H1 (cell line): Measurements from ENCODE around the gene HES1. TPM values are rescaled to one million over a fixed set of nuclear protein-coding genes. Genes with fewer than 3 reads are reported as not detected.

ENCODE experiments used
- CTCF ChIA-PET: fragments of 300-600 bp; sonication (Branson Sonifier 250); formaldehyde crosslinking; loops from one replicate; lab custom pipeline; 2021; ENCODE audit not compliant: partially characterized antibody; lab: Charles Lee
- POLR2A ChIA-PET: fragments of 300-600 bp; sonication (Branson Sonifier 250); formaldehyde crosslinking; loops from one replicate; lab custom pipeline; 2021; ENCODE audit warnings: inconsistent platforms; ENCODE audit not compliant: partially characterized antibody; lab: Charles Lee
- DNase-seq, 2 experiments: peaks; one replicate each; pipeline versions ENCODE4 v3.0.0 to v3.0.0-alpha.2; 2010 to 2022; ENCODE audit warnings: low spot score in 2 of 2, low read depth in 1 of 2, mixed read lengths in 1 of 2
- FAIRE-seq: peaks from 2 replicates; lab custom pipeline; 2011; peaks lifted over from hg19 to GRCh38; lab: Jason Lieb, UNC
- H2AFZ ChIP-seq: 2 replicates; pipeline ENCODE4 v1.8.1; 2012; ENCODE audit warnings: low read length, inconsistent platforms
- H2AK5ac ChIP-seq: 2 replicates; pipeline ENCODE4 v1.6.1; 2013; ENCODE audit warnings: low read depth, low read length
- H2BK120ac ChIP-seq: replicated peaks from 2 replicates; pipeline ENCODE3; 2013; ENCODE audit warnings: low read depth, low read length, inconsistent platforms
- H2BK12ac ChIP-seq: 2 replicates; pipeline ENCODE4 v1.6.1; 2013; ENCODE audit warnings: low read depth, low read length
- H2BK15ac ChIP-seq: 2 replicates; pipeline ENCODE4 v1.6.1; 2013; ENCODE audit warnings: low read length
- H2BK20ac ChIP-seq: 2 replicates; pipeline ENCODE4 v1.6.1; 2013; ENCODE audit warnings: low read length
- H2BK5ac ChIP-seq: 2 replicates; pipeline ENCODE4 v1.6.1; 2013; ENCODE audit warnings: low read depth, low read length
- H3K14ac ChIP-seq: 2 replicates; pipeline ENCODE4 v1.6.1; 2013; ENCODE audit warnings: inconsistent platforms; ENCODE audit not compliant: insufficient read length
- H3K18ac ChIP-seq: 2 replicates; pipeline ENCODE4 v1.6.1; 2013; ENCODE audit warnings: low read length; ENCODE audit errors: extremely low read depth
- H3K23ac ChIP-seq: 2 replicates; pipeline ENCODE4 v1.6.1; 2013; ENCODE audit warnings: inconsistent platforms; ENCODE audit not compliant: insufficient read length
- H3K23me2 ChIP-seq: 2 replicates; pipeline ENCODE4 v1.6.1; 2013; ENCODE audit warnings: low read depth, low read length
- H3K27ac ChIP-seq: 2 replicates; pipeline ENCODE4 v1.6.1; 2011; ENCODE audit warnings: low read depth, low read length, inconsistent platforms
- H3K27me3 ChIP-seq, 4 experiments: replicated peaks in 1 of 4; 1 replicate in 1 of 4; 2 replicates in 3 of 4; pipeline versions ENCODE4 v1.6.1 to v1.8.1; 2011 to 2013; ENCODE audit warnings: low read length in 3 of 4, mild to moderate bottlenecking in 3 of 4, inconsistent platforms in 2 of 4, mixed read lengths in 2 of 4, moderate library complexity in 1 of 4; ENCODE audit not compliant: control insufficient read depth in 3 of 4, insufficient read depth in 3 of 4; ENCODE audit errors: extremely low read depth in 1 of 4
- H3K36me3 ChIP-seq, 4 experiments: 2 replicates each; pipeline versions ENCODE4 v1.6.1 to v1.8.1; 2011 to 2013; ENCODE audit warnings: mild to moderate bottlenecking in 4 of 4, low read length in 3 of 4, moderate library complexity in 2 of 4, control low read depth in 1 of 4, inconsistent platforms in 1 of 4; ENCODE audit not compliant: insufficient read depth in 4 of 4, control insufficient read depth in 2 of 4
- H3K4ac ChIP-seq: replicated peaks from 2 replicates; pipeline ENCODE3; 2013; ENCODE audit warnings: low read length, low read depth, mixed read lengths, inconsistent platforms; ENCODE audit not compliant: insufficient read length
- H3K4me1 ChIP-seq, 4 experiments: replicated peaks in 1 of 4; 1 replicate in 1 of 4; 2 replicates in 3 of 4; pipeline versions ENCODE4 v1.6.1 to v1.8.1; 2011 to 2013; ENCODE audit warnings: low read length in 3 of 4, inconsistent platforms in 2 of 4, mixed read lengths in 1 of 4; ENCODE audit not compliant: insufficient read depth in 4 of 4, control insufficient read depth in 3 of 4
- H3K4me2 ChIP-seq, 2 experiments: 2 replicates each; pipeline versions ENCODE4 v1.6.1 to v1.8.1; 2011 to 2013; ENCODE audit warnings: low read depth in 2 of 2, low read length in 2 of 2, control low read depth in 1 of 2, inconsistent platforms in 1 of 2, mild to moderate bottlenecking in 1 of 2; ENCODE audit not compliant: insufficient read depth in 1 of 2
- H3K4me3 ChIP-seq, 4 experiments: fragments of 200-600, 300-600 bp in 1 of 4; sonication (generic), shearing (Covaris generic), sonication (Bioruptor Twin) in 1 of 4; 2 replicates each; pipeline versions ENCODE4 v1.5.1 to v1.8.1; 2011 to 2016; ENCODE audit warnings: low read length in 4 of 4, low read depth in 3 of 4, control low read depth in 2 of 4, inconsistent platforms in 2 of 4, mild to moderate bottlenecking in 2 of 4, mixed read lengths in 1 of 4, moderate library complexity in 1 of 4; ENCODE audit not compliant: insufficient read depth in 2 of 4; ENCODE audit errors: extremely low read depth in 1 of 4
- H3K56ac ChIP-seq: replicated peaks from 2 replicates; pipeline ENCODE3; 2013; ENCODE audit warnings: low read depth, mild to moderate bottlenecking, mixed read lengths, low read length, inconsistent platforms; ENCODE audit not compliant: insufficient read length
- H3K79me1 ChIP-seq: 2 replicates; pipeline ENCODE4 v1.6.1; 2013; ENCODE audit warnings: low read depth, low read length, control low read depth
- H3K79me2 ChIP-seq, 2 experiments: 2 replicates each; pipeline versions ENCODE4 v1.6.1 to v1.8.1; 2012 to 2013; ENCODE audit warnings: low read length in 2 of 2, mild to moderate bottlenecking in 2 of 2, inconsistent platforms in 1 of 2; ENCODE audit not compliant: insufficient read depth in 2 of 2, control insufficient read depth in 1 of 2
- H3K9ac ChIP-seq, 4 experiments: replicated peaks in 1 of 4; 1 replicate in 1 of 4; 2 replicates in 3 of 4; pipeline versions ENCODE4 v1.6.1 to v1.8.1; 2011 to 2013; ENCODE audit warnings: low read depth in 3 of 4, low read length in 3 of 4, control low read depth in 2 of 4, mild to moderate bottlenecking in 2 of 4, moderate library complexity in 2 of 4, inconsistent platforms in 1 of 4; ENCODE audit errors: extremely low read depth in 1 of 4
- H3K9me3 ChIP-seq, 2 experiments: 2 replicates each; pipeline versions ENCODE4 v1.6.1 to v1.8.1; 2012 to 2013; ENCODE audit warnings: mild to moderate bottlenecking in 2 of 2, moderate library complexity in 2 of 2, control low read depth in 1 of 2, inconsistent platforms in 1 of 2, low read depth in 1 of 2, low read length in 1 of 2, mixed read lengths in 1 of 2; ENCODE audit not compliant: insufficient read depth in 2 of 2
- H4K20me1 ChIP-seq, 2 experiments: replicated peaks in 1 of 2; 2 replicates each; pipeline versions ENCODE3 to v1.8.1; 2011 to 2013; ENCODE audit warnings: inconsistent platforms in 2 of 2, low read length in 2 of 2, mild to moderate bottlenecking in 1 of 2; ENCODE audit not compliant: insufficient read depth in 2 of 2, control insufficient read depth in 1 of 2
- H4K5ac ChIP-seq: 2 replicates; pipeline ENCODE4 v1.6.1; 2013; ENCODE audit warnings: low read length, low read depth, mixed read lengths, inconsistent platforms; ENCODE audit not compliant: insufficient read length
- H4K8ac ChIP-seq: 2 replicates; pipeline ENCODE4 v1.8.0; 2013; ENCODE audit warnings: mild to moderate bottlenecking, moderate library complexity, low read length, inconsistent platforms; ENCODE audit not compliant: insufficient read depth; ENCODE audit errors: extremely low read depth
- H4K91ac ChIP-seq: replicated peaks from 2 replicates; pipeline ENCODE3; 2013; ENCODE audit warnings: low read length, mixed read lengths, inconsistent platforms; ENCODE audit not compliant: insufficient read length
- JUND ChIP-seq: IDR thresholded peaks from 2 replicates; pipeline ENCODE4 v1.6.1; 2011; ENCODE audit warnings: mild to moderate bottlenecking, improper control_type of control experiment, low read length
- WGBS, 2 experiments: shearing (Covaris generic) in 1 of 2; methylation state at CpG; one replicate each; pipeline versions ENCODE4 v1.1.6 to v1.1.7; 2013 to 2015; ENCODE audit warnings: low lambda C conversion rate in 2 of 2, mixed read lengths in 2 of 2, inconsistent platforms in 1 of 2, low coverage in 1 of 2, missing lambda C conversion rate in 1 of 2; ENCODE audit not compliant: insufficient replicate concordance in 2 of 2, insufficient coverage in 1 of 2, insufficient read length in 1 of 2; ENCODE audit errors: extremely low coverage in 1 of 2, missing lambda C conversion rate in 1 of 2; 5-methylcytosine and 5-hydroxymethylcytosine counted together
- polyA plus RNA-seq, 7 experiments: library from polyadenylated mRNA; depleted of rRNA in 3 of 7; stranded (reverse) in 5 of 7; unstranded in 2 of 7; fragments of >200 nt in 5 of 7; fragments of 200-250 nt in 2 of 7; gene quantifications; 1 replicate in 5 of 7; 2 replicates in 1 of 7; 4 replicates in 1 of 7; pipeline versions ENCODE4 v1.2.1 to v1.2.3, GENCODE V29; 2011 to 2013; ENCODE audit warnings: missing spikeins in 2 of 7, mixed read lengths in 2 of 7
- total RNA-seq: library from RNA; stranded (reverse); fragmentation: NEBNext Ultra II Directional; extraction: Animal tissue kit (Norgen Biotek cat#: 25700); gene quantifications from 2 replicates; pipeline ENCODE4 v1.2.1, GENCODE V29; 2021

Gene HES1
- total and polyA plus RNA-seq, 2 of the 8 experiments (the other 6 are each of a cell fraction or from before 2014, with no cell fraction given), result 7.9 to 12.9 TPM

- no peak overlapping the region for H3K56ac ChIP-seq
- 82% methylated on average over 15 of the region's 15 CpGs; no CpG with 5 or more reads in 1 of the 2 experiments for WGBS, 2 experiments
- ChIA-PET POLR2A (interaction anchor here (0.6 to 1.2 kb wide), 2 partner anchors 70 to 148 kb away, joined by 3 read pairs; no protein-coding TSS in a partner anchor), CTCF (interaction anchor here (0.6 to 5.0 kb wide), 15 partner anchors 8 to 409 kb away, joined by 3 to 24 read pairs (median 3); no protein-coding TSS in a partner anchor)
- no peak overlapping the region for H4K5ac ChIP-seq
- no peaks in the 10 kb centered on the region for H3K36me3 ChIP-seq
- H3K9me3 ChIP-seq, result no peaks in the 10 kb centered on the region
- peak overlapping the region; percentile 56; the same call in 1 of the 2 replicates for H3K18ac ChIP-seq
- H2BK120ac ChIP-seq, result no peak overlapping the region
- H3K4ac ChIP-seq, result peak overlapping the region; percentile 23
- no peak overlapping the region for H3K4me2 ChIP-seq
- no peaks in the 10 kb centered on the region for H3K79me2 ChIP-seq
- no peak overlapping the region for H3K23ac ChIP-seq
- peak overlapping the region; percentile 67; the same call in 1 of the 2 replicates for H2AFZ ChIP-seq
- H4K91ac ChIP-seq, result peak overlapping the region; percentile 81
- H2BK12ac ChIP-seq, result peak overlapping the region; percentile 88; the same call in 1 of the 2 replicates
- H3K9ac ChIP-seq, result no peak overlapping the region; a peak in 1 of 7 replicates
- no peak overlapping the region for H3K27ac ChIP-seq
- H2BK20ac ChIP-seq, result peak overlapping the region; percentile 82
- H3K14ac ChIP-seq, result no peak overlapping the region
- no peak for TF ChIP-seq JUND
- H3K27me3 ChIP-seq, result no peaks in the 10 kb centered on the region; a peak in 1 of 7 replicates
- H4K20me1 ChIP-seq, result no peaks in the 10 kb centered on the region
- no peak overlapping the region for H2AK5ac ChIP-seq
- 0 out of 2 replicates have a peak overlapping the region, but pooled peaks have one; percentile 71 for H2BK5ac ChIP-seq
- peaks cover 0 to 6% (median 2%) of the 10 kb centered on the region in 4 experiments; a peak in 5 of 7 replicates for H3K4me1 ChIP-seq
- no peaks in the 10 kb centered on the region for H3K79me1 ChIP-seq
- FAIRE-seq (no peak), DNase-seq (no peak)
- peak overlapping the region; percentile 66; the same call in 1 of the 2 replicates for H2BK15ac ChIP-seq
- no peaks in the 10 kb centered on the region; the same call in 1 of the 2 replicates for H3K23me2 ChIP-seq
- no peak overlapping the region for H3K4me3 ChIP-seq
- peak overlapping the region; percentile 68; the same call in 1 of the 2 replicates for H4K8ac ChIP-seq
These were observed 25.4 kb downstream of the HES1 start for GRCh38 chr3:194161131-194162045.
